ENCODE data around the gene CALCOCO2.
A peak's percentile ranks its signal among the peaks of the same experiment; 100 is the strongest.
"Not testable (repeated sequence)": the region's sequence is repeated elsewhere in the genome, so short reads cannot be mapped to it uniquely, and the experiment has no call there.

CALCOCO2 gene

GRCh38 chr17:48830840-48831548, at the start of gene CALCOCO2:
TSS of gene CALCOCO2 (plus strand) at chr17:48831035. CDS start at chr17:48841708, 10,673 bp downstream.
- DNase-seq = peak; percentile 57

GRCh38 chr17:48787828-48788227, 43.0 kb upstream of the CALCOCO2 start:
- no peak for DNase-seq

- DNase-seq = no peak
Observed at GRCh38 chr17:48790607-48791127, 40.2 kb upstream of the CALCOCO2 start.

GRCh38 chr17:48791128-48792032, 39.5 kb upstream of the CALCOCO2 start:
- DNase-seq = no peak

- no peak for DNase-seq
Observed at GRCh38 chr17:48792033-48792798, 38.6 kb upstream of the CALCOCO2 start.

- no peak for DNase-seq
Observed at GRCh38 chr17:48795444-48796162, 35.2 kb upstream of the CALCOCO2 start.

GRCh38 chr17:48796163-48796522, 34.7 kb upstream of the CALCOCO2 start:
- DNase-seq = not testable (repeated sequence)

- DNase-seq = no peak
Observed at GRCh38 chr17:48799069-48799723, 31.6 kb upstream of the CALCOCO2 start.

GRCh38 chr17:48800626-48801217, 30.1 kb upstream of the CALCOCO2 start:
- DNase-seq = no peak

GRCh38 chr17:48804936-48805411, 25.9 kb upstream of the CALCOCO2 start:
- DNase-seq = no peak

GRCh38 chr17:48809182-48809581, 21.7 kb upstream of the CALCOCO2 start:
- no peak for DNase-seq

- DNase-seq = no peak
Observed at GRCh38 chr17:48812001-48812400, 18.8 kb upstream of the CALCOCO2 start.

- no peak for DNase-seq
Observed at GRCh38 chr17:48814504-48814903, 16.3 kb upstream of the CALCOCO2 start.

- no peak for DNase-seq
Observed at GRCh38 chr17:48815311-48815710, 15.5 kb upstream of the CALCOCO2 start.

GRCh38 chr17:48816438-48816773, 14.4 kb upstream of the CALCOCO2 start:
- DNase-seq = no peak

- DNase-seq = no peak
Observed at GRCh38 chr17:48816774-48817590, 13.9 kb upstream of the CALCOCO2 start, which contains the start of gene TTLL6. TSS of gene TTLL6 (minus strand) at chr17:48817229. CDS start at chr17:48817072, 157 bp downstream.

- no peak for DNase-seq
Observed at GRCh38 chr17:48818361-48818841, 12.4 kb upstream of the CALCOCO2 start.

GRCh38 chr17:48819466-48819865, 11.4 kb upstream of the CALCOCO2 start:
- no peak for DNase-seq

- DNase-seq = not testable (repeated sequence)
Observed at GRCh38 chr17:48820936-48821335, 9.9 kb upstream of the CALCOCO2 start.
